A549 (cell line): Measurements from ENCODE around the gene USP22.

Experiments
- BHLHE40 ChIP-seq: IDR thresholded peaks from 2 replicates; pipeline ENCODE4 v1.6.1; 2012; ENCODE audit warnings: low read depth, low read length, inconsistent platforms
- CBX8 ChIP-seq: fragments of 200-600 bp; sonication (generic); IDR thresholded peaks from 2 replicates; pipeline ENCODE4 v1.6.1; 2016
- CEBPB ChIP-seq, 2 experiments: fragments of >200 bp in 1 of 2; sonication (Bioruptor Twin) in 1 of 2; formaldehyde crosslinking in 1 of 2; IDR thresholded peaks; 2 replicates each; pipeline ENCODE4 v1.6.1; 2012 to 2016
- NR3C1 ChIP-seq: fragments of >200 bp; sonication (Bioruptor Twin); formaldehyde crosslinking; IDR thresholded peaks from 3 replicates; pipeline ENCODE4 v1.6.1; 2017
- RAD21 ChIP-seq, 2 experiments: fragments of >200 bp in 1 of 2; sonication (Bioruptor Twin) in 1 of 2; formaldehyde crosslinking in 1 of 2; IDR thresholded peaks in 1 of 2; conservative IDR thresholded peaks in 1 of 2; 2 replicates in 1 of 2; 3 replicates in 1 of 2; pipeline ENCODE4 v1.6.1; 2012 to 2018; ENCODE audit warnings: inconsistent platforms in 1 of 2
- RCOR1 ChIP-seq: fragments of 150-350 bp; IDR thresholded peaks from 2 replicates; pipeline ENCODE4 v1.6.1; 2014; ENCODE audit warnings: antibody characterized with exemption, low read length, low read depth
- RFX5 ChIP-seq: fragments of 450-650 bp; IDR thresholded peaks from 2 replicates; pipeline ENCODE4 v1.7.1; 2014; ENCODE audit warnings: antibody characterized with exemption, mild to moderate bottlenecking, moderate library complexity
- SREBF2 ChIP-seq: fragments of 450-650 bp; IDR thresholded peaks from 2 replicates; pipeline ENCODE4 v1.6.1; 2014; ENCODE audit warnings: mild to moderate bottlenecking, moderate library complexity
- ZC3H11A ChIP-seq: fragments of 450-650 bp; IDR thresholded peaks from 2 replicates; pipeline ENCODE4 v1.6.1; 2014; ENCODE audit warnings: antibody characterized with exemption, mild to moderate bottlenecking
- TF ChIP-seq, protein P1 (sequence below): fragments of >200 bp; sonication (Bioruptor Twin); formaldehyde crosslinking; IDR thresholded peaks from 3 replicates; pipeline ENCODE4 v1.5.1; 2016
- TF ChIP-seq, protein P2 (sequence below): fragments of 250-450 bp; sonication (Bioruptor Pico); IDR thresholded peaks from 2 replicates; pipeline ENCODE4 v1.5.0; 2021; ENCODE audit warnings: mild to moderate bottlenecking, moderate library complexity, borderline replicate concordance
- TF ChIP-seq, protein P3 (sequence below): IDR thresholded peaks from 2 replicates; pipeline ENCODE4 v1.6.1; 2012
- TF ChIP-seq, protein P4 (sequence below): fragments of 200-600 bp; sonication (generic); IDR thresholded peaks from 2 replicates; pipeline ENCODE4 v1.6.1; 2016; ENCODE audit warnings: antibody characterized with exemption, mild to moderate bottlenecking, moderate library complexity

DNA sequence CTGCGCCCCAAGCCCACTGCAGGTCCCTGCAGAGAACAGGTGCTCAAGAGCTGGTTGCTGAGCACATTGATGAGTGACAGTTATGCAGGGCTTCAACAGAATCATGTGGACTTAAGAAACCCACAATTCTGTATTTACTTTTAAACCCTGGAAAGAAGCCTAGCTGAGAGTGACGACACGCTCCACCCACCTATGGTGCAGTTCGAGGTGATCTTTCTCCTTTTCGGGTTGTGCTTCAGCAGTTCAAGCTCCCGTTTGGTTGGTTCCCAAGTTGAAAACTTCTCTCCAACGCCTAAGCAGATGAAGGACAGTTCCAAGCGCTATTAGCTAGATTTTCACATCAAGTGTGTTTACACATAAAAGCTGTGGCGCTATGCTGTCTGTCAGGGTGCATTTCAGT lies 23.9 kb downstream of the USP22 start:
- TF ChIP-seq, protein P1, sequence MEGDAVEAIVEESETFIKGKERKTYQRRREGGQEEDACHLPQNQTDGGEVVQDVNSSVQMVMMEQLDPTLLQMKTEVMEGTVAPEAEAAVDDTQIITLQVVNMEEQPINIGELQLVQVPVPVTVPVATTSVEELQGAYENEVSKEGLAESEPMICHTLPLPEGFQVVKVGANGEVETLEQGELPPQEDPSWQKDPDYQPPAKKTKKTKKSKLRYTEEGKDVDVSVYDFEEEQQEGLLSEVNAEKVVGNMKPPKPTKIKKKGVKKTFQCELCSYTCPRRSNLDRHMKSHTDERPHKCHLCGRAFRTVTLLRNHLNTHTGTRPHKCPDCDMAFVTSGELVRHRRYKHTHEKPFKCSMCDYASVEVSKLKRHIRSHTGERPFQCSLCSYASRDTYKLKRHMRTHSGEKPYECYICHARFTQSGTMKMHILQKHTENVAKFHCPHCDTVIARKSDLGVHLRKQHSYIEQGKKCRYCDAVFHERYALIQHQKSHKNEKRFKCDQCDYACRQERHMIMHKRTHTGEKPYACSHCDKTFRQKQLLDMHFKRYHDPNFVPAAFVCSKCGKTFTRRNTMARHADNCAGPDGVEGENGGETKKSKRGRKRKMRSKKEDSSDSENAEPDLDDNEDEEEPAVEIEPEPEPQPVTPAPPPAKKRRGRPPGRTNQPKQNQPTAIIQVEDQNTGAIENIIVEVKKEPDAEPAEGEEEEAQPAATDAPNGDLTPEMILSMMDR = no peak
- TF ChIP-seq SREBF2 = no peak
- TF ChIP-seq RAD21 (conservative IDR thresholded peaks at IDR 0.05 in 1 of 2, IDR thresholded peaks at IDR 0.05 in 1 of 2) = no peak
- no peak for TF ChIP-seq RCOR1
- TF ChIP-seq, protein P2, sequence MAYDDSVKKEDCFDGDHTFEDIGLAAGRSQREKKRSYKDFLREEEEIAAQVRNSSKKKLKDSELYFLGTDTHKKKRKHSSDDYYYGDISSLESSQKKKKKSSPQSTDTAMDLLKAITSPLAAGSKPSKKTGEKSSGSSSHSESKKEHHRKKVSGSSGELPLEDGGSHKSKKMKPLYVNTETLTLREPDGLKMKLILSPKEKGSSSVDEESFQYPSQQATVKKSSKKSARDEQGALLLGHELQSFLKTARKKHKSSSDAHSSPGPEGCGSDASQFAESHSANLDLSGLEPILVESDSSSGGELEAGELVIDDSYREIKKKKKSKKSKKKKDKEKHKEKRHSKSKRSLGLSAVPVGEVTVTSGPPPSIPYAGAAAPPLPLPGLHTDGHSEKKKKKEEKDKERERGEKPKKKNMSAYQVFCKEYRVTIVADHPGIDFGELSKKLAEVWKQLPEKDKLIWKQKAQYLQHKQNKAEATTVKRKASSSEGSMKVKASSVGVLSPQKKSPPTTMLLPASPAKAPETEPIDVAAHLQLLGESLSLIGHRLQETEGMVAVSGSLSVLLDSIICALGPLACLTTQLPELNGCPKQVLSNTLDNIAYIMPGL = no peak
- no peak for TF ChIP-seq BHLHE40
- no peak for TF ChIP-seq NR3C1
- TF ChIP-seq CEBPB (IDR thresholded peaks at IDR 0.05) = no peak
- no peak for TF ChIP-seq RFX5
- TF ChIP-seq, protein P3, sequence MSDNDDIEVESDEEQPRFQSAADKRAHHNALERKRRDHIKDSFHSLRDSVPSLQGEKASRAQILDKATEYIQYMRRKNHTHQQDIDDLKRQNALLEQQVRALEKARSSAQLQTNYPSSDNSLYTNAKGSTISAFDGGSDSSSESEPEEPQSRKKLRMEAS = no peak
- TF ChIP-seq, protein P4, sequence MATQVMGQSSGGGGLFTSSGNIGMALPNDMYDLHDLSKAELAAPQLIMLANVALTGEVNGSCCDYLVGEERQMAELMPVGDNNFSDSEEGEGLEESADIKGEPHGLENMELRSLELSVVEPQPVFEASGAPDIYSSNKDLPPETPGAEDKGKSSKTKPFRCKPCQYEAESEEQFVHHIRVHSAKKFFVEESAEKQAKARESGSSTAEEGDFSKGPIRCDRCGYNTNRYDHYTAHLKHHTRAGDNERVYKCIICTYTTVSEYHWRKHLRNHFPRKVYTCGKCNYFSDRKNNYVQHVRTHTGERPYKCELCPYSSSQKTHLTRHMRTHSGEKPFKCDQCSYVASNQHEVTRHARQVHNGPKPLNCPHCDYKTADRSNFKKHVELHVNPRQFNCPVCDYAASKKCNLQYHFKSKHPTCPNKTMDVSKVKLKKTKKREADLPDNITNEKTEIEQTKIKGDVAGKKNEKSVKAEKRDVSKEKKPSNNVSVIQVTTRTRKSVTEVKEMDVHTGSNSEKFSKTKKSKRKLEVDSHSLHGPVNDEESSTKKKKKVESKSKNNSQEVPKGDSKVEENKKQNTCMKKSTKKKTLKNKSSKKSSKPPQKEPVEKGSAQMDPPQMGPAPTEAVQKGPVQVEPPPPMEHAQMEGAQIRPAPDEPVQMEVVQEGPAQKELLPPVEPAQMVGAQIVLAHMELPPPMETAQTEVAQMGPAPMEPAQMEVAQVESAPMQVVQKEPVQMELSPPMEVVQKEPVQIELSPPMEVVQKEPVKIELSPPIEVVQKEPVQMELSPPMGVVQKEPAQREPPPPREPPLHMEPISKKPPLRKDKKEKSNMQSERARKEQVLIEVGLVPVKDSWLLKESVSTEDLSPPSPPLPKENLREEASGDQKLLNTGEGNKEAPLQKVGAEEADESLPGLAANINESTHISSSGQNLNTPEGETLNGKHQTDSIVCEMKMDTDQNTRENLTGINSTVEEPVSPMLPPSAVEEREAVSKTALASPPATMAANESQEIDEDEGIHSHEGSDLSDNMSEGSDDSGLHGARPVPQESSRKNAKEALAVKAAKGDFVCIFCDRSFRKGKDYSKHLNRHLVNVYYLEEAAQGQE = no peak
- no peak for TF ChIP-seq CBX8
- TF ChIP-seq ZC3H11A = no peak
